ENCODE measurements around the gene CD40. TPM values are rescaled to one million over a fixed set of nuclear protein-coding genes. Genes with fewer than 3 reads are reported as not detected.

The CD40 gene
- total and polyA plus RNA-seq, 2 experiments from 2014 or later: 2.5 to 2.8 TPM

- H3K9me3 ChIP-seq (ENCODE audit: low read depth): no peaks in the 10 kb centered on the region
- H3K79me2 ChIP-seq (ENCODE audit: insufficient read depth): peaks cover 92% of the 10 kb centered on the region
- in situ Hi-C loops (cut with MboI): no loop called here
- H4K20me1 ChIP-seq (ENCODE audit: insufficient read depth): peaks cover 25% of the 10 kb centered on the region; the same call in 1 of the 2 replicates
- H3K9ac ChIP-seq: no peak overlapping the region
- WGBS, 2 experiments (ENCODE audit: low coverage in 1 of 2, low lambda C conversion rate in 2 of 2, missing lambda C conversion rate in 2 of 2): 96 to 99% methylated on average over 3 of the region's 3 CpGs
- peaks cover 11% of the 10 kb centered on the region for H3K4me1 ChIP-seq (ENCODE audit: insufficient read depth)
- no peak overlapping the region for H3K4me2 ChIP-seq (ENCODE audit: unreplicated experiment)
- no peak overlapping the region for H3K4me3 ChIP-seq
- no peaks in the 10 kb centered on the region for H3K9me2 ChIP-seq (ENCODE audit: insufficient read depth)
- peaks cover 13% of the 10 kb centered on the region for H3F3A ChIP-seq (ENCODE audit: insufficient read depth)
- no peaks in the 10 kb centered on the region for H3K27me3 ChIP-seq (replicated peaks; ENCODE audit: insufficient read depth)
- TF ChIP-seq EZH2phosphoT487 (IDR thresholded peaks at IDR 0.05; ENCODE audit: insufficient read depth, low read depth): no peak
- TF ChIP-seq EZH2 (IDR thresholded peaks at IDR 0.05; ENCODE audit: insufficient read depth, poor library complexity, severe bottlenecking): no peak
- H2AFZ ChIP-seq: no peak overlapping the region
- H3K27ac ChIP-seq: no peak overlapping the region
- DNase-seq: no peak
- peaks cover 20% of the 10 kb centered on the region; the same call in 1 of the 2 replicates for H3K36me3 ChIP-seq (ENCODE audit: low read depth)
These were observed 44.7 kb upstream of the CD40 start for GRCh38 chr20:46073443-46073842.

- no peak for TF ChIP-seq EZH2phosphoT487 (IDR thresholded peaks at IDR 0.05; ENCODE audit: insufficient read depth, low read depth)
- no peak for TF ChIP-seq EZH2 (IDR thresholded peaks at IDR 0.05; ENCODE audit: insufficient read depth, poor library complexity, severe bottlenecking)
- DNase-seq: no peak
- peaks cover 25% of the 10 kb centered on the region; the same call in 1 of the 2 replicates for H4K20me1 ChIP-seq (ENCODE audit: insufficient read depth)
- no peak overlapping the region for H3K27ac ChIP-seq
- H3K4me3 ChIP-seq: no peak overlapping the region
- no peaks in the 10 kb centered on the region for H3K9me3 ChIP-seq (ENCODE audit: low read depth)
- H3K4me1 ChIP-seq (ENCODE audit: insufficient read depth): peaks cover 11% of the 10 kb centered on the region
- H2AFZ ChIP-seq: no peak overlapping the region
- no peak overlapping the region for H3K4me2 ChIP-seq (ENCODE audit: unreplicated experiment)
- H3K36me3 ChIP-seq (ENCODE audit: low read depth): peaks cover 16% of the 10 kb centered on the region; the same call in 1 of the 2 replicates
- H3K27me3 ChIP-seq (replicated peaks; ENCODE audit: insufficient read depth): no peaks in the 10 kb centered on the region
- no peaks in the 10 kb centered on the region for H3K9me2 ChIP-seq (ENCODE audit: insufficient read depth)
- no peak overlapping the region for H3K9ac ChIP-seq
- WGBS, 2 experiments (ENCODE audit: low coverage in 1 of 2, low lambda C conversion rate in 2 of 2, missing lambda C conversion rate in 2 of 2): 66 to 68% methylated on average over 3 of the region's 3 CpGs
- peaks cover 13% of the 10 kb centered on the region for H3F3A ChIP-seq (ENCODE audit: insufficient read depth)
- in situ Hi-C loops (cut with MboI): no loop called here
- H3K79me2 ChIP-seq (ENCODE audit: insufficient read depth): peaks cover 97% of the 10 kb centered on the region
These were observed 44.1 kb upstream of the CD40 start for GRCh38 chr20:46074006-46074405.

GRCh38 chr20:46076806-46077205 lies 41.3 kb upstream of the CD40 start:
- H3K36me3 ChIP-seq (ENCODE audit: low read depth): peaks cover 13% of the 10 kb centered on the region; the same call in 1 of the 2 replicates
- no peak overlapping the region for H3K4me2 ChIP-seq (ENCODE audit: unreplicated experiment)
- no peaks in the 10 kb centered on the region for H3K27me3 ChIP-seq (replicated peaks; ENCODE audit: insufficient read depth)
- no peak overlapping the region for H3K27ac ChIP-seq
- H4K20me1 ChIP-seq (ENCODE audit: insufficient read depth): peaks cover 22% of the 10 kb centered on the region; the same call in 1 of the 2 replicates
- H2AFZ ChIP-seq: no peak overlapping the region
- H3K9me3 ChIP-seq (ENCODE audit: low read depth): no peaks in the 10 kb centered on the region
- no peak for DNase-seq
- in situ Hi-C loops (cut with MboI): no loop called here
- 79 to 84% methylated on average over 7 of the region's 7 CpGs for WGBS, 2 experiments (ENCODE audit: low coverage in 1 of 2, low lambda C conversion rate in 2 of 2, missing lambda C conversion rate in 2 of 2)
- no peaks in the 10 kb centered on the region for H3K4me1 ChIP-seq (ENCODE audit: insufficient read depth)
- no peak overlapping the region for H3K9ac ChIP-seq
- peaks cover under 1% of the 10 kb centered on the region; the same call in 1 of the 2 replicates for H3F3A ChIP-seq (ENCODE audit: insufficient read depth)
- TF ChIP-seq EZH2phosphoT487 (IDR thresholded peaks at IDR 0.05; ENCODE audit: insufficient read depth, low read depth) (no peak), EZH2 (IDR thresholded peaks at IDR 0.05; ENCODE audit: insufficient read depth, poor library complexity, severe bottlenecking) (no peak)
- H3K4me3 ChIP-seq: no peak overlapping the region
- H3K79me2 ChIP-seq (ENCODE audit: insufficient read depth): peaks cover 97% of the 10 kb centered on the region
- H3K9me2 ChIP-seq (ENCODE audit: insufficient read depth): no peaks in the 10 kb centered on the region

- H3K9me2 ChIP-seq (ENCODE audit: insufficient read depth): no peaks in the 10 kb centered on the region
- no peak overlapping the region for H3K27ac ChIP-seq
- peaks cover 97% of the 10 kb centered on the region for H3K79me2 ChIP-seq (ENCODE audit: insufficient read depth)
- no peak overlapping the region for H3K9ac ChIP-seq
- no peak overlapping the region for H3K4me3 ChIP-seq
- in situ Hi-C loops (cut with MboI): no loop called here
- H3K9me3 ChIP-seq (ENCODE audit: low read depth): no peaks in the 10 kb centered on the region
- H2AFZ ChIP-seq: no peak overlapping the region
- no peaks in the 10 kb centered on the region for H3K4me1 ChIP-seq (ENCODE audit: insufficient read depth)
- TF ChIP-seq EZH2phosphoT487 (IDR thresholded peaks at IDR 0.05; ENCODE audit: insufficient read depth, low read depth) (no peak), EZH2 (IDR thresholded peaks at IDR 0.05; ENCODE audit: insufficient read depth, poor library complexity, severe bottlenecking) (no peak)
- no peaks in the 10 kb centered on the region for H3K27me3 ChIP-seq (replicated peaks; ENCODE audit: insufficient read depth)
- H3F3A ChIP-seq (ENCODE audit: insufficient read depth): no peaks in the 10 kb centered on the region; the same call in 1 of the 2 replicates
- 95 to 99% methylated on average over 8 of the region's 8 CpGs for WGBS, 2 experiments (ENCODE audit: low coverage in 1 of 2, low lambda C conversion rate in 2 of 2, missing lambda C conversion rate in 2 of 2)
- H4K20me1 ChIP-seq (ENCODE audit: insufficient read depth): peaks cover 21% of the 10 kb centered on the region
- H3K36me3 ChIP-seq (ENCODE audit: low read depth): peaks cover 13% of the 10 kb centered on the region; the same call in 1 of the 2 replicates
- H3K4me2 ChIP-seq (ENCODE audit: unreplicated experiment): no peak overlapping the region
- no peak for DNase-seq
These were observed 40.3 kb upstream of the CD40 start for GRCh38 chr20:46077642-46078305.

Measured in GM23248 (cell line).